GM18861 (cell line): ENCODE data around the gene LORICRIN.

ENCODE experiments used
- ATAC-seq: cut with Tn5 transposase; IDR thresholded peaks from one replicate; pipeline ENCODE4 v1.9.1; 2021; ENCODE audit not compliant: unreplicated experiment

LORICRIN gene

DNA sequence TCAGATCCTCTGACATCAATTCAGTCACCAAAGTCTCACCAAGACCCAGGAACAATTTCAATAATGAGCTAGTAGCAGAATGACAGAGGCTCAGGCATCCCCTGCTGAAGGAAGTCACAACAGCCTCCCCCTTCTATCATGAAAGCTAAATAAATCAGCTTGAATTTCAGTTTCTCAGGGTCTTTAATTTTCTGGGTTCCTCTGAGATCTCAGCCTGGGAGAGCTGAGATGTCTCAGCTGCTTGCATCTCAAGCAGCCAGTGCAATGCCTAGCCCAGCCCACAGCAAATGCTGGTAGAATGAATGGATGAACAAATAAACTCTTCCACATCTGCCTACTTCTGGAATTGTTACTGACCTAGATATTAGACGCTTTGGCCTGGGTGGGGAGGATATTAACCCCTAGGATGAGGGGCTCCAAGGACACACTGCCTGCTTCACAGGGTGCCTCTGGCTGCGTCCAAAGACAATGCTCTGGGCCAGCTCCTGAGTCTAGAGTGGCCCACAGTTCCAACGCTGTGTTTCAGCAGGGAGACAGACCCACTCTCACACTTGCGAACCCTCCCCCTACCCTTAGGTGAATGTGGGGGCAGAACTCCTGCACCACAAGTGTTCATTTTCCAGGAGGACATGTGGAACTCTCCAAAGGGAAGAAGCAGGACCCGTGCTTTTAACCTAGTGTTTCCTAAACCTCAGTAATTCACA is 11.2 kb upstream of the LORICRIN start:
- no peak for ATAC-seq

DNA sequence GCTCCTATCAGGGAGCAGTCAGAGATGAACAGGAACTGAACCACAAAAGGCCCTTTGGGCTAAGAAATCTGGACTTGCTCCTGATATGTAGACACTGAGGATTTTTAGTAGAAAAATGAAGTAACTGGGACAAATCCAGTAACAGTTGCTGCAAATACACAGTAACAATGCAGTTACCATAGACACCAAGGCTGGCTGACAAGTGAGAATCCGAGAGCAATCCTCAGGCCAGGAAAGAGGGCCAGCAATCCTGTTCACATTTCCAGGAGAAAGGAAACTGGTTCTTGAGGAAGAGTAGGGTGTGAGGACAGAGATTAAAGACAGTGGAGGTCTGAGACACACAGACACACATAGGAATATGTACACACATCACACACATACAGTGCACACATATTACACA is 9.3 kb upstream of the LORICRIN start:
- ATAC-seq: no peak

GRCh38 chr1:153251087-153251486 is 8.4 kb upstream of the LORICRIN start:
- ATAC-seq: no peak

GRCh38 chr1:153251562-153251961 is 7.9 kb upstream of the LORICRIN start:
- ATAC-seq: no peak

GRCh38 chr1:153251988-153252387 is 7.5 kb upstream of the LORICRIN start:
- no peak for ATAC-seq

- no peak for ATAC-seq
Observed at GRCh38 chr1:153253076-153253475, 6.4 kb upstream of the LORICRIN start.

GRCh38 chr1:153253693-153254092 is 5.8 kb upstream of the LORICRIN start:
- ATAC-seq: peak; percentile 64

GRCh38 chr1:153260585-153261280 is 1.2 kb downstream of the LORICRIN start:
- ATAC-seq: no peak

DNA sequence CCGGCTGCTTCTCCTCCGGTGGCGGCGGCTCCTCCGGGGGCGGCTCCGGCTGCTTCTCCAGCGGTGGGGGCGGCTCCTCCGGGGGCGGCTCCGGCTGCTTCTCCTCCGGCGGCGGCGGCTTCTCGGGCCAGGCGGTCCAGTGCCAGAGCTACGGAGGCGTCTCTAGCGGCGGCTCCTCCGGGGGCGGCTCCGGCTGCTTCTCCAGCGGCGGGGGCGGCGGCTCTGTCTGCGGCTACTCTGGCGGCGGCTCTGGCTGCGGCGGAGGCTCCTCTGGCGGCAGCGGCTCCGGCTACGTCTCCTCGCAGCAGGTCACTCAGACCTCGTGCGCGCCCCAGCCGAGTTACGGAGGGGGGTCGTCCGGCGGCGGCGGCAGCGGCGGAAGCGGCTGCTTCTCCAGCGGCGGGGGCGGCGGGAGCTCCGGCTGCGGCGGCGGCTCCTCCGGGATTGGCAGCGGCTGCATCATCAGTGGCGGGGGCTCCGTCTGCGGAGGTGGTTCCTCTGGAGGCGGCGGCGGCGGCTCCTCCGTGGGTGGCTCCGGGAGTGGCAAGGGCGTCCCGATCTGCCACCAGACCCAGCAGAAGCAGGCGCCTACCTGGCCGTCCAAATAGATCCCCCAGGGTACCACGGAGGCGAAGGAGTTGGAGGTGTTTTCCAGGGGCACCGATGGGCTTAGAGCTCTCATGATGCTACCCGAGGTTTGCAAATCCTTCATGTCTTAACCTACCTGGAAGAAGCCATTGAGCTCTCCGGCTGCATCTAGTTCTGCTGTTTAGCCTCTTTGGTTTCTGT is 2.0 kb downstream of the LORICRIN start:
- no peak for ATAC-seq

- ATAC-seq: no peak
Observed at GRCh38 chr1:153262070-153262366, 2.5 kb downstream of the LORICRIN start.

GRCh38 chr1:153262462-153263157 is 3.1 kb downstream of the LORICRIN start:
- ATAC-seq: no peak

DNA sequence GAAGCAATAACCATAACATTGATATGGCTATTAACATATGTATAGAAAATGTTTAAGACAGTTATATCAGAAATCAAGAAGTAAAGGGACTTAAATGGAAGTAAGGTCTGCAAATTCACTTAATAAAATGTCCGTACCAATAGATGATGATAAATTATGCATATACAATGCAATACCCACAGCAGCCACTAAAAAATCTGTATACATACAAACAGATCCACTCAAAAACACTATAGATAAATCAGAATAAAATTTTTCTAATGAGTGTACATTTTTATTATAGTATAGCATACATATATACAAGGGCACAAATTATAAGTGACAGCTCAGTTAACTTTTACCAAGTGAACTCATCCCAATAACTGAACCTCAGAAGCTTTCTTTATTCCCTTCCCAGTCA is 6.0 kb downstream of the LORICRIN start:
- ATAC-seq: no peak

DNA sequence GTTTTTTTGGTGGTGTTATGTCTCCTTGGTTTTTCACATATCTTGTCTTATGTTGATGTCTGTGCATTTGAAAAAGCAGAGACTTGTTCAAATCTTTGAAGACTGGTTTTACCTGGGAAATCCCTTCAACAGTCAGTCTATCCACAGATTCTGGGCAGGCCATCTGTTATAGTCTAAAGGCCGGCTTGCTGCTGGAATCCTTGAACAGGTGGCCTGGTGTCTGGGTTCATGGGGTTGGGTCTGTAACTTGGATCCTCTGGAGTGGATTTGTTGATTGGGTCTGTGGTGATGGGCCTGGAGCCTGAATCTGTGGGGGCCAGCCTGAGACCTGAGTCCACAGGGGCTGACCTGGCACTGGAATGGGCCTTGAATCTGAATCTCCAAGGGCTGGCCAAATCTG is 12.2 kb downstream of the LORICRIN start:
- no peak for ATAC-seq

DNA sequence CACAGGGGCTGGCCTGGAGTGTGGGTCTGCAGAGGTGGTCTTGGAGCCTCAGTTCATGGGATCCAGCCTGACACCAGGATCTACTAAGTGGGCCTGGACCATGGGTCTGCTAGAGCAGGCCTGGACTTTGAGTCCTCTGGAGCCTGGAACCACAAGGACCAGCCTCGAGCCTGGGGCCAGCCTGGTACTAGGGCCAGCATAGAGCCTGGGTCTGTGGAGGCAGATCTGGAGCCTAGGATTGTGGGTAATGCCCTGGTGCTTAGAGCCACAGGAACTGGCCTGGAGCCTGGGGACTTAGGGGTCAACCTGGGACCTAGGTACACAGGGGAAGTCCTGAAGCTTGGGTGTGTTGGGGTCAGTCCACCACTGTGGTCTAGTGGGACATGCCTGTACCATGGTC is 12.7 kb downstream of the LORICRIN start:
- no peak for ATAC-seq

GRCh38 chr1:153277852-153278251 is 18.4 kb downstream of the LORICRIN start:
- peak; percentile 84 for ATAC-seq

GRCh38 chr1:153288634-153289275 is 29.3 kb downstream of the LORICRIN start:
- ATAC-seq: no peak

DNA sequence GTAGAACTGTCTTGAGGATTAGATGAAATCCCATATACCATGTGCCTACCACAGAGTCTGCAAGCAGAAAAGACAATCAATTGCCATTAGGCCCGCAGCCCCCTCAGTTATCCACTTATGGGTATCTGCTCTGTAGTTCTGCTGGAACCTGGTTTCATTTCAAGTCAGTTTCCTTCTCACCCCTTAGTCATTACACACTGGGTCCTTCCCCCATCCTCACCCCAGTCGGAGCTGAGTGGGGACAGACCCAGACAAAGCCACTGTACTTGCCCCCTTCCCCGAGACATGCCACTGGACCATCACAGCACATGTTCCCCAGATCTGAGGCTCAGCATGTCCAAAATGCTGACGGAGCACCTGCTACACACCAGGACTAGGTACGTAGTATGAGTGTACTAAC is 32.0 kb downstream of the LORICRIN start:
- peak; percentile 46 for ATAC-seq

DNA sequence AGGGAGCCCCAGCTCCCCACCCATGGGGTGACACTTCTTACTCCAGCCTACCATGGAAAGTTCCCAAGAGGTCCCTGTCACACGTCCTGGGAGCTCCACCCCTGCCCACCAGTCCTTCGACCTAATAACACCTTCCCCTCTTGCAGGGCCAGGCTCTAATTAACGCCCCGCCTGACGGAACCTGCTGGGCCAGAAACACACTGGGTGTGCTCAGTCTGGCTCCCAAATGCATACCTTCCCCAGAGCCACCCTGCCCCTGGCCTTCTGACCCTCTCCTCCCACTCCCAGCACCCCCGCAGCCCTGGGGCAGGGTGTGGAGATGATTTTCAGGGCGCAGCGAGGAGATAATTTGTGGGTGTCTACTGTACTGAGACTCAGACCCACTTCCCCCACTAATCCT is 32.7 kb downstream of the LORICRIN start:
- ATAC-seq: no peak

DNA sequence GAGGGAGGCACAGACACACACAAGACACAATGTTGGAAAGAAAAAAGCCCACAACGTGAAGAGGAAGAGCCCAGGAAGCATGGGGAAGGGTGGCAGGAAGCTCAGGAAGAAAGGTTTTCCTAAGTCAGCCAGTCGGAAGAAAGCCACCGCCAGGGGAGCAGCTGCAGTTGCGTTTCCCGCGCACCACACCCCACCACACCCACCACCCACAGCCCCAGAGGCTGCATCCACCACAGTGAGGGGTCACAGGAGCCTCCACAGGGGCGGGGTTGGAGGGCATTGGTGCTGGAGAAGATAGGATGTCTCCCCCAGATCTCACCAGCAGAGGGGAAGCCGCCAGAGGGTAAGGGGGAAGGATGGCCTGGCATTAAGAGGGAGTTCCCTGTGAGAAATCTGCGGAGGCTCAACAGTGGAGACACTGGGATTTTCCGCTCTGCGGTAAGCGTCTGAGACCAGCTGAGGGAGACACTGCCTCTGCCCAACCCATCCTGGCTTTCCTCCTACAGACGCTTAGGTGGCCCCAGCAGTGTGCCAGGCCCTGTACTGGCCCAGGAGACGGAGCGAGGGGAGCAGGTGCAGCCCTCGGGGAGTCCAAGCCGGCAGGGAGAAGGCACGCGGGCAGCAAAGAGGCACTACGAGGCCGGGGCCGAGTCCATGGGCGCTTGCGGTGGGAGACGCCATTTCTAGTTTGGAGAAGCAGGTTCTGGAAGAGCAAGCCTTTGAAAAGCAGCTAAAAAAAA is 33.4 kb downstream of the LORICRIN start:
- ATAC-seq: no peak

DNA sequence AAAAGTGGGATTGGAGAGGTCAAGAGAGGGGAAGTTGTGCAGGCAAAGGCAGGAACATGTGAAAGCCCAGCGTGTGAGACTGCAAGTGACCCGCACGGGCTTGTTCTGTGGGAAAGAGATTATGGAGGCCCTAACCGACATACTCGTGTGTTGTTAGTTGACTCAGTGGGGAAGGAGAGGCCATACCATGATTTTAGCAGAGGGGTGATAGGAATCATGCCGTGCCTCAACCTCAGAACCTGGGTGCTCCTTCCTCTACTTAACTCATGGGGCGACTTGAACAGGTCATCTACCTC is 33.9 kb downstream of the LORICRIN start:
- ATAC-seq: no peak

- ATAC-seq: no peak
Observed at GRCh38 chr1:153293851-153294250, 34.4 kb downstream of the LORICRIN start.
